Colonic mucosa (tissue), 4 donors: Measurements from ENCODE around the gene IL19. TPM values are rescaled to one million over a fixed set of nuclear protein-coding genes. Genes with fewer than 3 reads are reported as not detected.

Experiments used
- DNase-seq: peaks from one replicate; pipeline ENCODE4 v3.0.0-alpha.2; 2020
- H3K27ac ChIP-seq: fragments of 200-600 bp; one replicate; pipeline ENCODE4 v1.8.0; 2021
- H3K27me3 ChIP-seq: fragments of 200-600 bp; one replicate; pipeline ENCODE4 v1.8.0; 2021
- H3K36me3 ChIP-seq: fragments of 200-600 bp; one replicate; pipeline ENCODE4 v1.8.0; 2021
- H3K4me1 ChIP-seq: fragments of 200-600 bp; one replicate; pipeline ENCODE4 v1.8.0; 2021; ENCODE audit warnings: mild to moderate bottlenecking
- H3K4me3 ChIP-seq: fragments of 200-600 bp; one replicate; pipeline ENCODE4 v1.8.0; 2021
- H3K9ac ChIP-seq, 2 donors: one replicate each; pipeline ENCODE4 v1.7.0; 2013; ENCODE audit warnings: control low read depth in 2 of 2, low read depth in 2 of 2, low read length in 2 of 2
- H3K9me3 ChIP-seq: fragments of 200-600 bp; one replicate; pipeline ENCODE4 v1.8.0; 2021
- CTCF ChIP-seq: fragments of 200-600 bp; IDR thresholded peaks from one replicate; pipeline ENCODE4 v1.8.0; 2022; ENCODE audit warnings: antibody characterized with exemption, mild to moderate bottlenecking
- intact Hi-C: fragments of 100-400 bp; cut with DNase I; formaldehyde crosslinking; loops from one replicate; pipeline ENCODE4 v1.14.1; 2022
- total RNA-seq, 2 donors: library from RNA; stranded (reverse); fragmentation: NEBNext Ultra II Directional in 1 of 2; extraction: Animal tissue kit (Norgen Biotek cat#: 25700) in 1 of 2; gene quantifications; one replicate each; pipeline ENCODE4 v1.2.1, GENCODE V29; 2021
- donor health status: healthy.
- donor health status: DM: no; HTN: no; CAD: no.
- donor health status: DM: no; HTN: no; CAD: no.

Gene IL19
- total RNA-seq, 2 donors from 2014 or later: 0.40 TPM; not detected in 1

DNA sequence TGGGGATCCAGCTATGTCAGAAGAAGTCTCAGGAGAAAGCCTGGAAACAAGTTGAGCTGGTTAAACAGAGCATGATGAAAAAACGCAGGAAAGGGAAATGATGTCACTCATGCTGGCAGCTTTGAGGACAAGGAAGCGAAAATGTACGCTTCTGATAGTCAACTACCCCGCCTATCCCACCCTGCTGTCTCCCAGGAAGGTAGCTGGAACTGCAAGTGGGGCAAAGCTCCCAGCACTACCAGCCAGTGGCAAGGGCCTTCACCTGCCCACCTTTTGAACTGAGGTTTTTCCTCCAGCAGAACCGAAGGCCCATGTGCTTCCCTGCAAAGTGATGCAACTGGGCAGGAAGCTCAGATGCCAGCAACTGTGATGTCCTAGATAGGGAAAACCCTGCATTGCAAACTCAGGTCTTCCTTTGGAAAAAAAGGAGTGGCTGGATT is 88.5 kb downstream of the IL19 start:
- Histone ChIP-seq H3K9ac (no peak overlapping the region), H3K4me3 (no peak overlapping the region), H3K36me3 (no peaks in the 10 kb centered on the region), H3K9me3 (no peaks in the 10 kb centered on the region), H3K4me1 (no peaks in the 10 kb centered on the region), H3K27ac (no peak overlapping the region), H3K27me3 (no peaks in the 10 kb centered on the region)
- intact Hi-C loops: no loop called here
- TF ChIP-seq CTCF: no peak
- DNase-seq: no peak

GRCh38 chr1:206860165-206860564 is 89.6 kb downstream of the IL19 start:
- H3K9ac ChIP-seq: no peak overlapping the region
- DNase-seq: no peak
- no peak for TF ChIP-seq CTCF

GRCh38 chr1:206863266-206863665 is 92.7 kb downstream of the IL19 start:
- no peak overlapping the region for H3K9ac ChIP-seq
- no peak overlapping the region for H3K4me3 ChIP-seq
- TF ChIP-seq CTCF: no peak
- H3K36me3 ChIP-seq: no peaks in the 10 kb centered on the region
- H3K9me3 ChIP-seq: no peaks in the 10 kb centered on the region
- no peak for DNase-seq
- H3K27me3 ChIP-seq: no peaks in the 10 kb centered on the region
- no peaks in the 10 kb centered on the region for H3K4me1 ChIP-seq
- no peak overlapping the region for H3K27ac ChIP-seq
- intact Hi-C loops: loop anchor here (5.0 kb wide), 2 partner anchors 44 to 129 kb away; no protein-coding TSS in a partner anchor

More at GRCh38 chr1:206860165-206860564, 89.6 kb downstream of the IL19 start:
- intact Hi-C loops: loop anchor here (5.0 kb wide), 2 partner anchors 47 to 132 kb away; no protein-coding TSS in a partner anchor
- Histone ChIP-seq H3K4me1 (no peaks in the 10 kb centered on the region), H3K27ac (no peak overlapping the region), H3K36me3 (no peaks in the 10 kb centered on the region), H3K27me3 (no peaks in the 10 kb centered on the region), H3K9me3 (no peaks in the 10 kb centered on the region), H3K4me3 (no peak overlapping the region)

DNA sequence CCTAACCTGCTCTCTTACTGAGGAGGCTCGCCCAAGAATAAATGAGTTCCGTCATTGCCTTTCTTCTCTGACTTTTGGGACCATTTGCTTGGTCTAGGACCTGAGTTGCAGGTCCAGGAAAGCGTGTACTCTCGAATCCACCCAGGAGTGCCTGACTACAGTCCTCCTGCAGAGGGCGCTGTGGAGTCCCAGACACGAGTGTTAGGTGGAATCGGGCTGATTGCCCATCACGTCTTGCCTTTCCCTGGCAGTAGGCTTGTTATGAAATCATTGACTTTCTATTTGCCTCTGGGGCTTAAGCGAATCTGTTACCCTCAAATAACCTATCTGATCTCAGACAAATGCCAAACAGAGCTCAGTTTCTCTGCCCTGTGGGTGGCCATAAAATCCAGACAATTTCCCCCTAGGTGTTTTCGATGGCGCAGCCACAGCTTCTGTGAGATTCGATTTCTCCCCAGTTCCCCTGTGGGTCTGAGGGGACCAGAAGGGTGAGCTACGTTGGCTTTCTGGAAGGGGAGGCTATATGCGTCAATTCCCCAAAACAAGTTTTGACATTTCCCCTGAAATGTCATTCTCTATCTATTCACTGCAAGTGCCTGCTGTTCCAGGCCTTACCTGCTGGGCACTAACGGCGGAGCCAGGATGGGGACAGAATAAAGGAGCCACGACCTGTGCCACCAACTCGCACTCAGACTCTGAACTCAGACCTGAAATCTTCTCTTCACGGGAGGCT is 94.5 kb downstream of the IL19 start, which contains the start of gene IL20:
TSS of gene IL20 (plus strand) at position 685 of the 733 bp plus-strand sequence. CDS start 230 bp downstream, outside the sequence.
- DNase-seq: peak; percentile 83
- Histone ChIP-seq H3K27ac (no peak within 1 kb of the TSS), H3K27me3 (no peaks in the 10 kb centered on the region), H3K4me1 (no peaks in the 10 kb centered on the region), H3K9ac (no peak within 1 kb of the TSS), H3K36me3 (no peaks in the 10 kb centered on the region), H3K4me3 (no peak within 1 kb of the TSS), H3K9me3 (no peaks in the 10 kb centered on the region)
- intact Hi-C loops: loop anchor here (5.0 kb wide), 3 partner anchors 42 to 127 kb away; no protein-coding TSS in a partner anchor
- TF ChIP-seq CTCF: peak; percentile 89

DNA sequence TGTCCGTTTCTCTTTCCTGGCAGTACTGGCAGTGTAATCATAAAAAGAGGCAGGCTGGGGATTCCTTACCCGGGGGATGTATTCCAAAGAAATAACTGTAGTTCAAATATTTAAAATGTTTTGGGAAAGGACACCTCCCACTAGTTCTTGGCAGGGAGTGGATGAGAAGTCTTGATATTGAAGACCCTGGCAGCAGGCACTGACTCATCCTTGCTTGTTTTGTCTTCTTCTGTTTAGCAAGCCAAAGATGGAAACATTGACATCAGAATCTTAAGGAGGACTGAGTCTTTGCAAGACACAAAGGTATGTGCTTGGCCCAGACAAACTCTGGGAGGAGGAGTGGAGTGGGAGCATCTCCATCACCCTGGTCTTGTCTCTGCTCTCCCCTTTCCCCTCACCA is 95.5 kb downstream of the IL19 start:
- no peak overlapping the region for H3K9ac ChIP-seq
- no peak for TF ChIP-seq CTCF
- H3K4me3 ChIP-seq: no peak overlapping the region
- no peaks in the 10 kb centered on the region for H3K9me3 ChIP-seq
- no peaks in the 10 kb centered on the region for H3K36me3 ChIP-seq
- DNase-seq: no peak
- intact Hi-C loops: loop anchor here (5.0 kb wide), 1 partner anchor 116 kb away; no protein-coding TSS in a partner anchor
- no peaks in the 10 kb centered on the region for H3K4me1 ChIP-seq
- no peaks in the 10 kb centered on the region for H3K27me3 ChIP-seq
- no peak overlapping the region for H3K27ac ChIP-seq
